Suprapubic skin (tissue), 4 donors: ENCODE results near the gene R3HDML.

Experiments
- CTCF ChIP-seq, 2 donors: fragments of 200-600 bp in 1 of 2; fragments of 450-650 bp in 1 of 2; sonication (generic) in 1 of 2; IDR thresholded peaks; one replicate each; pipeline ENCODE4 v1.5.1; 2016 to 2019; ENCODE audit warnings: antibody characterized with exemption in 2 of 2, mild to moderate bottlenecking in 1 of 2, moderate library complexity in 1 of 2
- POLR2A ChIP-seq, 2 donors: fragments of 450-650 bp; IDR thresholded peaks; one replicate each; pipeline ENCODE4 v1.6.1; 2017; ENCODE audit warnings: antibody characterized with exemption in 2 of 2, mild to moderate bottlenecking in 2 of 2, moderate library complexity in 2 of 2
- POLR2AphosphoS5 ChIP-seq, 3 donors: sonication (generic); formaldehyde crosslinking; IDR thresholded peaks; one replicate each; pipeline ENCODE4 v1.6.1; 2017; ENCODE audit warnings: antibody characterized with exemption in 3 of 3

- TF ChIP-seq CTCF (IDR thresholded peaks at IDR 0.05) (no peak), POLR2AphosphoS5 (IDR thresholded peaks at IDR 0.05) (no peak), POLR2A (IDR thresholded peaks at IDR 0.05) (no peak)
Measured at GRCh38 chr20:44336725-44337380, at the start of gene R3HDML.
